Gastrocnemius medialis (tissue), 4 donors: ENCODE results near the gene CDC42BPA.

Source experiments
- CTCF ChIP-seq, 5 experiments: fragments of 450-650 bp in 3 of 5; fragments of 200-600 bp in 2 of 5; sonication (generic) in 2 of 5; IDR thresholded peaks in 4 of 5; conservative IDR thresholded peaks in 1 of 5; 1 replicate in 4 of 5; 2 replicates in 1 of 5; pipeline ENCODE4 v1.5.1; 2016 to 2019; ENCODE audit warnings: antibody characterized with exemption in 5 of 5, mild to moderate bottlenecking in 3 of 5, moderate library complexity in 3 of 5
- POLR2A ChIP-seq, 2 donors: fragments of 450-650 bp; IDR thresholded peaks; one replicate each; pipeline ENCODE4 v1.6.1; 2017; ENCODE audit warnings: antibody characterized with exemption in 2 of 2, mild to moderate bottlenecking in 2 of 2, moderate library complexity in 2 of 2

- TF ChIP-seq POLR2A (IDR thresholded peaks at IDR 0.05) (no peak), CTCF (IDR thresholded peaks at IDR 0.05 in 4 of 5, conservative IDR thresholded peaks at IDR 0.05 in 1 of 5) (no peak)
These were observed 245.3 kb downstream of the CDC42BPA start for GRCh38 chr1:227072991-227073390.
